GM04504 (cell line): Measurements from ENCODE around the gene ABCC4.

Experiments
- DNase-seq: peaks from one replicate; pipeline ENCODE4 v3.0.0-alpha.2; 2012; ENCODE audit warnings: low read depth

Gene ABCC4

GRCh38 chr13:95258098-95258497, 43.2 kb downstream of the ABCC4 start:
- no peak for DNase-seq

- DNase-seq, result peak; percentile 75
Observed at GRCh38 chr13:95256091-95256490, 45.2 kb downstream of the ABCC4 start.

DNA sequence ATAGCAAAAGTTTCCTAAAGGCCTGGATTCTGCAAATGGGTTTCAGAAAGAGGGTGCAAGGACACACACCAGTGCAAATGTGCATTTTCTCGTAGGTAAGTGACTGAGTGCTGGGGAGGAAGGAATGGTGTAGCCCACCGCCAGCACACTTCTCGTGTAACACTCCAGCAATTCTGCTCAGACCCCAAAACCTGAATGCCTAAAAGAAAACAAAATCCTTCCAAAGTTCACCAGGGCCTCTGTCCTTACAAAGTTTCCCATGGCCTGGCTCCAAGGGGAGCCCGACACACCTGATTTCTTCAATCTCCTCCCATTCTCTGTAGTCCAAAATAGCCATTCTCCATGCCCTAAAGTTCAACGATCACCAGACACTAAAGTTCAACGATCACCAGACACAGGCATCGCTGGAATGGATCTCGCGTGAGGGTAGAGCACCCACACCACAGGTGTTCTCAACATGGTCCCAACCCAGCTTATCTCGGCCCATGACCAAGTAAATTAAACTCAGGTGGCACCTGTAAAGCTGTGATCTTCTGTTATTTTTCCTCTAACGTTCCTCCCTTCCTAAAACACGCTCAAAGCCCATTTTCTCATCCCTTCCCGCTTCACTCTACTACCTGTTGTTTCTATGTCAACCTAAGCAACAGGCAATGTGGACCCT, 46.0 kb downstream of the ABCC4 start:
- DNase-seq, result no peak

DNA sequence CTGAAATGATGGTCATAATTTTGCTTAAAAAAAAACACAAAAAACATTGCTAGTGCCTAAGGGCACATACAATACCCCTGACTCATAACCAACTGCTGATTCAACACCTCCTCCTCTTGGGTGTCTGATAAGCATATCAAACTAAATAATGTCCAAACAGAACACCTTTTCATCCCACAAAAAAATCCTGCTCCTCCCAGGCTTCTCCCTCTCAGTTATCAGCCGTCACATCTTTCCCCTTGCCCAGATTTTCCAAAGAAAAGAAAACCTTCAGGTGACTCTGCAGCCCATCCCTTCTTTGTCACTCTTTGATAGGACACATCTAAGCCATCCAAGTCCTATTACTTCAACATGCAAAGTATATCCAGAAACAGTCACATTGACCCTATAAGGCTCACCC, 46.9 kb downstream of the ABCC4 start:
- no peak for DNase-seq

DNA sequence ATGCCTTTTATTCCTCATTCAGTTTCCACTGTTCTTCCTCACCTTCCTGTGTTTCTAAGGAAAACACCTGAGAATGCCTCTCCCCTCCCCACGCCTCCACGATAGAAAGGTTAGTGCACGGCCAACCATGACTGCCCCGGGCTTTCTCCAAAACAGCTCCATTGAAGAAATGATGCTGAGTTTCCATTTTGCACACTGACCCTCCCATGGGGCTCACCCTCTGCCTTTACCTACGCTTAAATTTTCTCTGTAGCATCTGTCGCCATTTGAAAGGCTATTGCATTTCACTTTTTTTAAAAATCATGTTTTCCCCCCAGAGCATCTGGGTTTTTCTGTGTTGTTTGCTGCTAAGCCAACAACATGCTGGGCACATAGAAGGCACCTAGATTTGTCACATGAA, 48.2 kb downstream of the ABCC4 start:
- DNase-seq, result no peak

DNA sequence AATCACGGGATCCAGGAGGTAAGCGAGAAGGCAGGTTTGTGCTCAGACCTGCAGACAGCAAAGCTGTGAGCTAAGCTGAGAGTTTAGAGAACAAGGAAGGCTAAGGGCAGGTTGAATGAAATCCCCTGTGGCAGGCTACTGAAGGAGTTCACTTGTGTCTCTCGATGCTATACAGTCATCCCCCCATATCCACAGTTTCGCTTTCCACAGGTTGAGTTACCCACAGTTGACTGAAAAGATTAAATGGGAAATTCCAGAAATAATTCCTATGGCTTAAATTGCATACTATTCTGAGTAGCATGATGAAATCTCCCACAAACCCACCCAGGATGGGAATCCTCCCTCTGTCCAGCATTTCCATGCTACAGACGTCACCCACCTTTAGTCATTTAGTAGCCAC, 49.6 kb downstream of the ABCC4 start:
- DNase-seq, result no peak

GRCh38 chr13:95250961-95251360, 50.3 kb downstream of the ABCC4 start:
- DNase-seq, result no peak

DNA sequence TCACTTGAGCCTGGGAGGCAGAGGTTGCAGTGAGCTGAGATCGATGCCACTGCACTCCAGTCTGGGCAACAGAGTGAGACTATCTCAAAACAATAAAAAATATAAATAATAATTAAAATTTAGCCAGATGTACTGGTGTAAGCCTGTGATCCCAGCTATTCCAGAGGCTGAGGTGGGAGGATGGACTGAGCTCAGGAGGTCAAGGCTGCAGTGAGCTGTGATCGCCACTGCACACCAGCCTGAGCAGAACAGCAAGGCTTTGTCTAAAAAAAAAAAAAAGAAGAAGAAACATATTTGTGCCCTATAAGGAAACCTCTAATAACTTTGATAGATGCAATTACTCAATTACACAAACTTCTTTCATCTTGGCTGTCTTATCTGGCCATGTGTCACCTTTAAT, 52.3 kb downstream of the ABCC4 start:
- no peak for DNase-seq

GRCh38 chr13:95247852-95248251, 53.4 kb downstream of the ABCC4 start:
- DNase-seq, result no peak

- DNase-seq, result no peak
Observed at GRCh38 chr13:95247171-95247570, 54.1 kb downstream of the ABCC4 start.

GRCh38 chr13:95246292-95247082, 54.8 kb downstream of the ABCC4 start:
- DNase-seq, result no peak

- DNase-seq, result no peak
Observed at GRCh38 chr13:95245071-95245470, 56.2 kb downstream of the ABCC4 start.

- no peak for DNase-seq
Observed at GRCh38 chr13:95243207-95243606, 58.0 kb downstream of the ABCC4 start.

DNA sequence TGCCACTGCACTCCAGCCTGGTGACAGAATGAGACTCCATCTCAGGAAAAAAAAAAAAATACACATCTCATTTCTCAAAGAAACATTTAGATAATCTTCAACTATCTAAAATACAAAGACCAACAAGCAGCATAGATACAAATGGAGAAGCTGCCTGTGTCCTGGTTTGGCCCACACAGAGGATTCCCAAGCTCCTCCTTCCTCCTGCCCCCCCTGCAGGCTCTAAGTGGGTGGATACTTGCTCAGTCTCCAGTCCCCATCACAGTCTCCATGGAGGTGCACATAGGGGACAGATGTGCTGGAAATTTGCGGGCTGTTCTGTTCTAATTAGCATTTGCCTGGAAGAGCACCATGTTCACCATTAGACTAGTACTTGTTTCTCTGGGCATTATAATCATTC, 59.9 kb downstream of the ABCC4 start:
- no peak for DNase-seq

DNA sequence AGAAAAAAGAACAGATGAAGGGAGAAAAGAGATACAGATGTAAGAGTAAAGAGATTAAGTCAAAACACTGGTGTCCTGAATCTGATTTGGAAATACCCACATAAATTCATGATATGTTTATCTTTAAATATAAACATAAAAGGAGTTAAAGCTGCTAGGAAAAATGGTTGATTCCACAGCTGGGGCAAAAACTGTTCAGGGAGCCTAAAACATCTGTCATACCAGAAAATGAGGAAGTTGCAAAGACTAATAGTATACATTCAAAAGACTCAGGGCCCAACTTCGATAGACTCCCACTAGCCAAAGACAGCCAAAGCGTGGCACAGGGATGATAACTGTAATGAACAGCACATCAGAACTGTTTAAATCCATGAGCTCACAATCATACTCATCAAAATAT, 62.0 kb downstream of the ABCC4 start:
- no peak for DNase-seq

DNA sequence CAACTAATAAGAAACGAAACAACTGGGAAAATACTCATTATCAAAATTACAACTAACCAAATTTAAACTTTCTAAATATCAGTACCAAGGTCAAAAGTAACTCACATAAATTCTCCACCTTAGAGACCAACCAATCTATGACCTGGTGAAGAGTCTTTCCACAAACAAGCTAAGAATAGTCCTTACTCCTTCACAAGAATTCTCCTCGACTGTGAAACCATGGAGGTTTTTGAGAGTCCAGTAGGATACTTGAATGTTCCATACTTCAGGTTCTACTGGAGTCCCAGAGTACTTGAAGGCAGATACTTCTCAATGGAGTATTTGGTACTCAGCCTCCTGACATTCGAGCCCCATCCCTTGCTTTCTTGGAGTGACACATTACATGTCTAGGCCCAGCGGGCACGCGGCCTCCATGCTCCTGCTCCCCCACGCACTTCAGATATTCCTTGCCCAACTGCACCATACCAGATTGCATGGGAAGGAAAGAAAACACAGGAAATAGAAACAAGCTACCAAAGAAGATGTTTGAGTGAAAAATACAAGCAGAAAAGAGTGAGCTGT, 63.9 kb downstream of the ABCC4 start:
- no peak for DNase-seq

- no peak for DNase-seq
Observed at GRCh38 chr13:95236774-95237173, 64.5 kb downstream of the ABCC4 start.

GRCh38 chr13:95235974-95236373, 65.3 kb downstream of the ABCC4 start:
- DNase-seq, result no peak

DNA sequence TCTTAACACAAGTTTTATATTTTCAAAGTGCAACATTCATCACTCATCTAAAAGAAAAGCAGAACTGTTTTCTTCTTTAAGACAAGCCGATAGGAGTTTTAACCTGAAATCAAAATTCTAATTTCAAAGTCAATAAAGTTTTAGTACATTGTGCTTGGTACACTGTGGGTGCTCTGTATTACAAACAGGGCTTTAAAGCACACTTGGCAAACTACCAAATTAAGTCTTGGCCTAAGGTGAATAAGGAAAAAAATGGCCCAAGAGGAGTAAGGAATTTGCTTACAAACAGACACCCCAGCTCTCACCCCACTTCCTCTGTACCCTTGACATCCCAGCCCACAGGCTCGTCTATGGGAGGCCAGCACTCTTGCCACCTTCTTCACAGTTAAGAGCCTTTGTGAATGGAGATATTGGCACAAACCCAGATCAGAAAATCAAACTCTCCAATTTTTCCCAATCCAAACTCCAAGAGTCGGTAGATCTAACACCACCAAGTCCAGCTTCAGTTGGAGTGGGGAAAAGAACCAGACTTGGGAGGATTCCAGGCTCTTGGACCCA, 66.0 kb downstream of the ABCC4 start:
- DNase-seq, result no peak

GRCh38 chr13:95234242-95234641, 67.0 kb downstream of the ABCC4 start:
- no peak for DNase-seq

- DNase-seq, result no peak
Observed at GRCh38 chr13:95233026-95233635, 68.1 kb downstream of the ABCC4 start.

GRCh38 chr13:95231393-95231792, 69.9 kb downstream of the ABCC4 start:
- DNase-seq, result no peak

GRCh38 chr13:95229855-95230254, 71.4 kb downstream of the ABCC4 start:
- no peak for DNase-seq
